HL-60/S4 (cell line): ENCODE results near the gene COL13A1.

ENCODE experiments used
- in situ Hi-C: fragments of 300-500 bp; cut with MboI; formaldehyde crosslinking; loops from 2 replicates; pipeline ENCODE4 v1.14.3; 2022; ENCODE audit warnings: low sequenced_read_pairs

COL13A1 gene

DNA sequence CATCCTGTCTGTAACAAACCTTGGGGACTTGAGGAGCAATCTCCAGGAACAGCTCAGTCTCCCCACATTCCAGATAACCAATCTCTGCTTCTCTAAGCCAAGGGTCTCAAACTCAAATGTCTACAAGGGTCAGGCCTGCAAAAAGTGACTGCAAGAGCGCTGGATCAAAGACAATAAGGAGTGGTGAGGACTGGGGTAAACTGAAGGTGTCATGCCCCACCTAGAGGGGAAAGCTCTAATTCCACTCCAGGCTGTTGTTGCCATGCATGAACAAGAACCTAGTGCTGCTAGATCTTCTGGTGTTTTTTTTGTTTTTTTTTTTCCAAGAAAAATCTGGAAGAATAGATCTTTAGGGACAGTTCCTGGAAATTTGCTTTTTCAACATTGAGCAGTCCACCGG, 133.1 kb downstream of the COL13A1 start:
- in situ Hi-C loops, result no loop called here

DNA sequence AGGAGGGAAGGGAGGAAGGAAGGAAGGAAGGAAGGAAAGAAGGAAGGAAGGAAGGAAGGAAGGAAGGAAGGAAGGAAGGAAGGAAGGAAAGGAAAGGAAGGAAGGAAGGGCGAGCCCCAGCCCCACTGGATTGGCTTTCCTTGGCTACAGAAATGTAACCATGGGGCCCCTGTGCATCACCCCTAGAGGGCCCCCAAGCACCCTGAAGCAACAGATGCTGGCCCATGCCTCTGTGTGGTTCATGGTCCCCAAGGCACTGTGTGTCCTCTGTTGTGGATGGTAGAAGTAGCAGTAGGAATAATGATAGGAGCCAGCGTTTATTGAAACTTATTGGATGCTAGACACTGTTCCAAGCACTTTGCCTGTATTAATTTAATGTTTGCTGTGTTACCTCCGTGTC, 134.4 kb downstream of the COL13A1 start:
- in situ Hi-C loops, result no loop called here

DNA sequence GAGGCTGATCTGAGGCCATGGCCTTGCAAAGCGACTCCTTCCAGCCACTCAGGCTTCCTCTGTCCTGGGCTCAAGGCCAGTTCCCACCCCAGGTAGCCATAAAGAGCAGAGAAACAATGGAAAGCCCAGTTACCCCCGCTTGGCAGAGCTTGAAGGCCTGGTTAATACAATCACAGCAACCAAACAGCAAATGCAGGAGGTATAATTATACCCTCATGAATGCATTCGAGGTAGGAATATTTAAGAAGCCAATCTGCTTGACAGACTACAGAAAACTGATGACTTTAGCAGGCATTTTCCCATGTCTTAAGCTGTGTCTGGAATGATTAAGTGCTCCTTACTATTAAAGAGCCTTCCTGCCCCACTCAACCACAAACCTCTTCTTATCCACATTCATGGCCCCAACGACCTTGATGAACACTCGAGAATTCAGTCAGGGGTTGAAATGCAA, 136.9 kb downstream of the COL13A1 start:
- in situ Hi-C loops, result no loop called here

DNA sequence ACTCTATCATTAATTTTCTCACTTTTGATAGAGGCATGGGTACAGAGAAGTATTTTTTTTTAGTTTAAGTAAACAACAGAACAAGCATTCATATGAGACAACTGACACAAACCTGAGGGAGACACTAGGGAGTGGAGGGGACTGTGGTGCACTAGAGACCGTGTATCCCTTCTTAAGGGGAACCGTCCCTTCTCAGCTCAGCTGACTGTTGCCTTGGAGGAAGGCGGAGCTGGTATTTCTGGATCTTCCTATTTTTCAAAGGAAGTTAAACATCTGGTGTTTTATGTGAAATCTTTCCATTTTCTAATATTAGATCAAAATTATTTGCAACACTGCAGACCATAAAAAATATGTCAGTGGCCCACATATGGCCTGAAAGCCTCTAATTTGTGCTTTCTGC, 137.4 kb downstream of the COL13A1 start:
- in situ Hi-C loops, result no loop called here

GRCh38 chr10:69939481-69939880, 137.8 kb downstream of the COL13A1 start:
- in situ Hi-C loops, result no loop called here

- in situ Hi-C loops, result no loop called here
These were observed 140.0 kb downstream of the COL13A1 start for GRCh38 chr10:69941730-69942129.

- in situ Hi-C loops, result no loop called here
These were observed 141.7 kb downstream of the COL13A1 start for GRCh38 chr10:69943292-69943820.

GRCh38 chr10:69944761-69945160, 143.1 kb downstream of the COL13A1 start:
- in situ Hi-C loops, result no loop called here

- in situ Hi-C loops, result no loop called here
These were observed 146.6 kb downstream of the COL13A1 start for GRCh38 chr10:69948261-69948660.

GRCh38 chr10:69949770-69950169, 148.1 kb downstream of the COL13A1 start:
- in situ Hi-C loops, result no loop called here

DNA sequence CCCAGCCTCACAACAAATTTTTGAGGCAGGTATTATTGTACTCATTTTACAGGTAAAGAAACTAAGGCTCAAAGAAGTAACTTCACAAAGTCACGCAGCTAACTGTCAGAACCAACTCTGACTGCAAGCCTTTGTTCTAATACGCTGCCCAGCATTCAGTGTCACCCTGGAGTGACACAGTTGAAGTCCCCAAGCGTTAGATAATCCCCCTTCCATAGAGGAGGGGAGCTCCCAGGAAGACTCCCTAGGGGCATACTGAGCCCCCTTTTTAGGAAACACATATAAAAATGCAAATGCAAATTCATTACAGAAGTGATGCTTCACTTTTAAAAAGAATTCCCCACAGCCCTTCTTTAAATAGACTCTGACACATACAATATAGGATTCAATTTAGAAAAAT, 150.0 kb downstream of the COL13A1 start:
- in situ Hi-C loops, result no loop called here

DNA sequence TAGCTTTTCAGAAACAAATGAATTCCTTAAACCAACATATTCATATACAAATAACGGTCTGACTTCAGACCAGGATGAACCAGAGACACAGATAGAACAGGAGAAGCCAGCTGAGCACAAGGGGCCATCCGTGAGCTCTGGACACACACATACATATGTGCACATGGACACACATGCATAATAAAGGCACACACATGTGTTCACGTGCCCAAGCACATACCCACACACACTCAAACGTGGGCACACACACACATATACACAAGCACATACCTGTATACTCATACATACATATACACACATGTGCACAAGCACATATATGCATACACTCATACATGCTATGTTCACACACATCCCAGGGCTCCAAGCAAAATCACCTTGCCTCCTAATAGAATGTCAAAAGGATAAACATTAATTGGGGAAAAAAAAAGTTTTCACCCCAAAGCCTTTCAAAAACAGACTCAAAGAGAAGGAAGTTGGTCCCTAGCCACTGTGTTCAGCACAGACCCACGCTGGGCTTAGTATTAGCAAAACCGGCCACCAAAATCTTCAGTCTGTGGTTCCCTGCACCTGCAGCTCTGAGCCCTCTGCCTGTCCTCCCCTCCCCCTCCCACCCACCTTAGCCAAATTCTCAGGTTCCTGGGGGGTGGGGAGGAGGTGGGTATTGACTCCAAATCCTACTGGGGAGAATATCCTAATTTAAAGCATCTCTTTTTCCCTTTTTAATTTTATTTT, 150.5 kb downstream of the COL13A1 start:
- in situ Hi-C loops, result no loop called here

DNA sequence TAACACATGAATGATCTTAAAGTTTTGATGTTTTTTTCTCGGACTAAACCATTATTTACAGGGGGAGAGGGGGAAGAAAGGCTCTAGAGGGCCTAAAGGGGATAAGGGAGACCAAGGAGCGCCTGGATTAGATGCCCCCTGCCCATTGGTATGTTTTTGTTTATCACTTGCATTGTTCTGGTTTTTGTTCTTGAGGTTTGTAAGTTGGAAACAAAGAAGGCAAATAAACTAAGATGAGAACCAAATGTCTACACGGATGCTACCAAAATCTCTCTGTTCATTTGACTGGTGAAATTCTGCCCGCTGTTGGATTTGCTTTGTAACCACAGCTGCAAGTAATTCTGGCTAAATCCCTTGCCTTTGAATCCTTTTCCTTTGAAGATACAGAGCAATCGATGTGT, 151.1 kb downstream of the COL13A1 start:
- in situ Hi-C loops, result no loop called here

GRCh38 chr10:69953851-69954250, 152.1 kb downstream of the COL13A1 start:
- in situ Hi-C loops, result no loop called here

DNA sequence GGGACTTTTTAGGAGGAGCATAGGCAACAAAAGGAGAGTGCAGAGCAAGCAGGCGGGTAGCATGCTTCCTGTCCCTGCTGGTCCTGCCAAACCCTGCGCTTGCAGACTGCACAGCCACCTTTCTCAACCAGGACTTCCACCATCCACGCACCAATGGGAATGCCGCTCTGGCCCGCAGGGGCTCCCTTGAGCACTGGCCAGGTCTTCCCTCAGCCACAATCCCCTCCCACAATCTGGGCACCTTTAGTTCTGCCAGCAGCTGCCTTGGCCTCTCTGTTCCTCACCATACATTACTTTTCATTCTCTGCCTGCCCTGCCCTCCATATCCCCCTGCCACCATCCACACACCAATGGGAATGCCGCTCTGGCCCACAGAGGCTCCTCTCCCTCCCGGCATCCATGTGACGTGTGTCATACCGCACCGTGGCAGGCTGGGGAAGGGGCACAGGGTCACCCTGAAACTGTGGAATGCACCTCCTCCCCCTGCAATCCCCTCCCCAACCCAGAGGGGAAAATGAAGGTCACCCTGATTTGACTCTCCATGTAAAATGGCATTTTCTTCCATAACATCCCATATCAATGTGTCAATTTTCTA, 153.6 kb downstream of the COL13A1 start:
- in situ Hi-C loops, result no loop called here

DNA sequence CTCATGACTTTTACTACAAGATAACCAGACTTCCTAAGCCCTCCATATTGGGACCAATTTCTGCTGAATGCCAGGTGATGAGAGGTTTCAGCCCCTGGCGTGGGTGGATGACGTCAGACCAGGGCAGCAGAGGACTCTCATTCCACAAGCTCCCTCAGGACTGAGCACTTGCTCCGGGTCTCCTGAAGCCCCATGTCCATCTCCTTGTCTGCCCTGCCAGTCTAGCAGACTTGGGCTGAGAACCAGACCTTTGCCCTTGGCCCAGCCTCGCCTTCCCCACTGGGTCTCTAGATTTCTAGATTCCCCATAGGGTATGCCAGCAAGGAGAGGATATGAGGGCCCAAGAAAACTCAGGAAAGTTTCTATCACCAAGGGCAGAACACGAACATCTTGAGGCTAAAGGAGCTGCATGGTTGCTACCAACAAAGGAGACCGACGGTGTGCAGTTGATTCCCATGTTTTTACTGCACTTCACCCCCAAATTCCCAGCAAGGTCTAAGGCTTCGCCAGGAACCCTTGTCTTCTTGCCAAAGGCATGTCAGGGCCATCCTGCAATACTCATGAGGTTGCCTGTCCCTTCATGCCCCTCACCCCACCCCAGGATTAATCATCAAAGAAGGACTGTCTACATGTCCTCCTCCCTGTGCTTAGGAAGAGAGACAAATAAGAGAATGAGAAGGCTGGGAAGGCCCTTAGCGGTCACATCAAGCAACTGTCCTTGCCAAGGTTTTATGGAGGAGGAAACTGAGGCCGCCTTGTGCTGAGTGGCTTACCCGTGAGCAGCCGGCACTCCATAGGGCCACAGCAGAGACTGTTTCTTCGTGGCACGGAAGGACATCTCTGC, 154.4 kb downstream of the COL13A1 start:
- in situ Hi-C loops, result no loop called here

DNA sequence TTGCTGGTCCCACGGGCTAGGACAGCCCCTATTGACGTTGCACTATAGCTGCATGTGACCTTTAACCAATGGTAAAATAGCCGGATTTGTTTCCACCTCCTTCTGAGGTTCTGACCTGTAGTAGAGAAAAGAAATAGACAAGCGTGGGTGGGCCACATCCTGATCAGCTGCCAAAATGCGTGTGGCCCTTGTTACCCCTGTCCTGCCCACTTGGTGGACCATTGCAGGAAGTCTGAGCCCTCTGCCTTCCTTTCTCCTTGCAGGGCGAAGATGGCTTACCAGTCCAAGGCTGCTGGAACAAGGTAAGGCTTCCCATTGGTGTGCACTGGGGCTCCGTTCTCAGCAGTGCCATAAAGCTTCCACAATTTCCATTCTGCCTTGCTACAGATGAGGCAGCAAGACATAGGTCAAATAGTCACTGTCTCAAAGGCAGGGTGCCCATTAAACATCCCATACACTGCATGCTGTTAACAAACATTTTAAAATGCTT, 155.1 kb downstream of the COL13A1 start:
- in situ Hi-C loops, result no loop called here

DNA sequence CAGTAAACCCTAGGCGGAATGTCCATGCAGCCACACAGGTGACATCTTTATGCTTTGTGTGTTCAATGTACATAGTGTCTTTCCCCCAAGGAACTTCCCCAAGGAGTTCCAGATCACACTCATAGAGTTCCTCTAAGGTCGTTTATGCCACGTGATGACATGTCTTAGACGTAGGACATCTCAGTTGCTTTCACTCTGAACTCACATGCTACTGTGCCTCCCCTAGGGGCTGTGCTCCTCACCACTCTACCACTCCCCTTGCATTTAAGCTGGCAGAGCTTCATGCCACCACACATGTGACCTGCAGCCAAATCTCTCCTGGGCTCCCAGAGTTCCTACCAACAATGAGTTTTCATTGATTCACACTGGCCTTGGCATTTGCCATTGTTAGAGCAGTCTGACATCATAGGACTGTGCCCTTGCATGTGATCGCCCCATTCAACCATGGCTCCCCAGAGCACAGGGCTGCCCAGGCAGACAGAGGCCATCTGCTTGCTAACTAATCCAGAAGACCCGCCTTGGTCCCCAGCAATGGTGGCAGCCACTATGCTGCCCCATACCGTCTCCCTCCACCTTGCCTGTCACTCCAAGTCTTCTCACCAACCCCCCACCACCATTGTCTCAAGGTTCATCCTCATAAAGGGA, 155.7 kb downstream of the COL13A1 start:
- in situ Hi-C loops, result no loop called here

- in situ Hi-C loops, result no loop called here
These were observed 156.3 kb downstream of the COL13A1 start for GRCh38 chr10:69957886-69958555.

DNA sequence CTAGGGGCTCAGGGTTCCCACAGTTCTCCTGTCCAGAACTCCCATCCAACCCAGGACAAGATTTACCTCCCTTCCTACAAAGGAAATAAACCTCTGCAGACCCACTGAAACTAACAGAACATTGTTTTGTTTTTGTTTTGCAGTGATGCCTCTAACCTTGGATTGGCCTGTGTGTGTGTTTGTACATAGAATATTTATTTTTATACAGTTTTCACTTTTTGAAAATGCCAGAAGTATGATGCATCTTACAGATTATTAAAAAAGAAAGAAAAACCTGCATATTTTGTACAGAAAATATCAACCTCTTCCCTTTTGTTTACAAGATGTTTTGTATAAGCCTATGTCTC, 156.8 kb downstream of the COL13A1 start:
- in situ Hi-C loops, result no loop called here
